GM10248 (cell line): Measurements from ENCODE around the gene ROBO3.

Source experiments
- CTCF ChIA-PET: fragments of 300-600 bp; sonication (Branson Sonifier 250); formaldehyde crosslinking; extraction: SDS; loops from one replicate; lab custom pipeline; 2021; ENCODE audit warnings: antibody characterized with exemption; lab: Yijun Ruan, JAX
- POLR2A ChIA-PET: fragments of 350-650 bp; sonication (Branson Sonifier 250); formaldehyde crosslinking; extraction: SDS; loops from one replicate; lab custom pipeline; 2020; ENCODE audit warnings: antibody characterized with exemption; lab: Yijun Ruan, JAX
- DNase-seq: peaks from one replicate; pipeline ENCODE4 v3.0.0; 2012; ENCODE audit errors: extremely low spot score
- TF ChIP-seq, protein P1 (sequence below): IDR thresholded peaks from 2 replicates; pipeline ENCODE4 v1.5.1; 2012; ENCODE audit warnings: mild to moderate bottlenecking, low read depth; ENCODE audit errors: extremely low read depth, missing control alignments, control extremely low read depth

The ROBO3 gene

DNA sequence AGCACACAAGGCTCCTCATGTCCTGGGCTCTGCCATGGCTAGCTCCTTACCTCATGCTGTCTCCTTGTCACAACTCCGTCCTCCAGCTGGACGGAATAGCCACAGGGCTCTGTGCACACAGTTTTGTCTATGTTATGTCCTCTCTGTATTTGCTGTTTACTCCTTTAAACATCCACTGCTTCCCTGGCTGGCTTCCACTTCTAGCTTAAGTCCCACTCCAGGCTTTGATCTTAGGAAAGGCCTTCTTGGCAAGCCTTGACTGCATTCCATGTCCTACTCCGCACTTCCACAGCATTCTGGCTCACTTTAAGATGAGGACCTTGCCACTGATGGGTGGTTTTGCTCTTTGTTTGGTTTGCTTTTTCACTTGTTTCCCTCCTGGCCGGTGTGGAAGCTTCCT is 22.9 kb upstream of the ROBO3 start:
- CTCF ChIA-PET: interaction anchor here (1.1 to 2.1 kb wide), 4 partner anchors 9 to 199 kb away, joined by 3 to 6 read pairs (median 5); no protein-coding TSS in a partner anchor
- POLR2A ChIA-PET: no interaction called here
- TF ChIP-seq, protein P1, sequence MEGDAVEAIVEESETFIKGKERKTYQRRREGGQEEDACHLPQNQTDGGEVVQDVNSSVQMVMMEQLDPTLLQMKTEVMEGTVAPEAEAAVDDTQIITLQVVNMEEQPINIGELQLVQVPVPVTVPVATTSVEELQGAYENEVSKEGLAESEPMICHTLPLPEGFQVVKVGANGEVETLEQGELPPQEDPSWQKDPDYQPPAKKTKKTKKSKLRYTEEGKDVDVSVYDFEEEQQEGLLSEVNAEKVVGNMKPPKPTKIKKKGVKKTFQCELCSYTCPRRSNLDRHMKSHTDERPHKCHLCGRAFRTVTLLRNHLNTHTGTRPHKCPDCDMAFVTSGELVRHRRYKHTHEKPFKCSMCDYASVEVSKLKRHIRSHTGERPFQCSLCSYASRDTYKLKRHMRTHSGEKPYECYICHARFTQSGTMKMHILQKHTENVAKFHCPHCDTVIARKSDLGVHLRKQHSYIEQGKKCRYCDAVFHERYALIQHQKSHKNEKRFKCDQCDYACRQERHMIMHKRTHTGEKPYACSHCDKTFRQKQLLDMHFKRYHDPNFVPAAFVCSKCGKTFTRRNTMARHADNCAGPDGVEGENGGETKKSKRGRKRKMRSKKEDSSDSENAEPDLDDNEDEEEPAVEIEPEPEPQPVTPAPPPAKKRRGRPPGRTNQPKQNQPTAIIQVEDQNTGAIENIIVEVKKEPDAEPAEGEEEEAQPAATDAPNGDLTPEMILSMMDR: no peak
- DNase-seq: no peak

DNA sequence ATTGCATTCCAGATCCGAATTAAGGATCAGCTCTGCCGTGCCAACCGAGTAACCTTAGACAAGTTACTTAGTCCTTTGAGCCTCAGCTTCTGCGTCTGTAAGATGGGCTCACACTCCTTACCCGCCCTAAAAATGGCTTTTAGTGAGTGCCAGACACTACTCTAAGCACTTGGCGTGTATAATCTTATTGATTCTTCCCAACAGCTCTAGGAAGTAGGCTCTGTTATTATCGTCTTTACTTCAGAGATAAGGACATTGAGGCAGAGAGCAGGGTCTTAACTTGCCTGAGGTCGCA is 21.7 kb upstream of the ROBO3 start:
- POLR2A ChIA-PET: interaction anchor here (0.5 kb wide), 1 partner anchor 1280 kb away, joined by 3 read pairs; no protein-coding TSS in a partner anchor
- no peak for DNase-seq

DNA sequence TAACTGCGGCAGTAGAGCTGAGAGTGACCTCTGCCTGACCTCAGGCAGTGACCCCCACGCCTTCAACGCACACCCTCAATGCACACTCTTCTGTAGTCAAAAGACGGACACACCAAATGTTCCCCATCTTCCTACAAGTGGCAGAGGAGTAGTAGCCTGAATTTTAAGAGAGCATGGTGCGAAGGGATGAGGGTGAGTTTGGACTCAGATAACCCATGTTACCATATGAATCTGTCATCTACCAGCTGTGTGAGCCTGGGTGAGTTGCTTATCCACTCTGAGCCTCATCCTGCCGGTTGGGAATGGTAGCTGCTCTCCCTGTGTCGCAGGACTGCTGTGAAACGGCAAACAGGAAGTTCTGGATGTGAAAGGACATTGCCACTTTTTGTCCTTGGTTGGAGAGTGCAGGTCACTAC is 20.6 kb upstream of the ROBO3 start:
- TF ChIP-seq, protein P1: no peak
- ChIA-PET CTCF (interaction anchor here (1.4 to 3.9 kb wide), 3 partner anchors 8 to 22 kb away, joined by 4 to 17 read pairs (median 8); no protein-coding TSS in a partner anchor), POLR2A (no interaction called here)
- no peak for DNase-seq

More for the DNA sequence above, 21.7 kb upstream of the ROBO3 start:
- CTCF ChIA-PET: interaction anchor here (1.4 kb wide), 1 partner anchor 11 kb away, joined by 4 read pairs; no protein-coding TSS in a partner anchor
- TF ChIP-seq, protein P1: no peak

DNA sequence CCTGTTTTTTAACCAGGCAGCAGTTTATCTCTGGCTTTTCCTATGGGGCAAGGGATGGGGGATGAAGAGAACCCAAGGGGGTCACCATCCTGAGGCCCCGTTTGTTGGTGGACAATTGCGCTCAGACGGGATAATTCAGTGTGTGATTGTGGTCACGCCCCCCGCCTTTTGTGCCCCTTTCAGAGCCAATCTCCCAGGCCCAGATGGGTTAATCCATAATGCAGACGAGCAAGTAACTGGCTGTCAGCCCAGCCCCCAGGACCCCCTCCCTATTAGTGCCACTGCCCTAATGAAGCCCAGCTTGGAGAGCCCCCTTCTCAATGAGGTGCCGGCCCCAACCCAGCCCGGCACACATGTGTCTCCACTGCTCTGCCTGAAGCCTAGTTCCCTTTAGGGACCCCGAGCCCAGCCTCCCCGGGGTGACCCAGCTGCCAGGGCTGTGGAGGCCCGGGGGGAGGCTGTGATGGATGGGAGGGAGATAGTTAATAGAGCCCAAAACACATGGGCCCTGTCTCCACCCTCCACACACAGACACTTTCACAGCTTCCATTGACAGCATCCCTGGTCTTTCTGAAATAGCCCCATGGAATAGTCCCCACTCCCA is 19.1 kb upstream of the ROBO3 start:
- no peak for DNase-seq
- TF ChIP-seq, protein P1: no peak
- ChIA-PET CTCF (interaction anchor here (1.1 to 3.9 kb wide), 5 partner anchors 8 to 37 kb away, joined by 3 to 17 read pairs (median 3); no protein-coding TSS in a partner anchor), POLR2A (no interaction called here)

DNA sequence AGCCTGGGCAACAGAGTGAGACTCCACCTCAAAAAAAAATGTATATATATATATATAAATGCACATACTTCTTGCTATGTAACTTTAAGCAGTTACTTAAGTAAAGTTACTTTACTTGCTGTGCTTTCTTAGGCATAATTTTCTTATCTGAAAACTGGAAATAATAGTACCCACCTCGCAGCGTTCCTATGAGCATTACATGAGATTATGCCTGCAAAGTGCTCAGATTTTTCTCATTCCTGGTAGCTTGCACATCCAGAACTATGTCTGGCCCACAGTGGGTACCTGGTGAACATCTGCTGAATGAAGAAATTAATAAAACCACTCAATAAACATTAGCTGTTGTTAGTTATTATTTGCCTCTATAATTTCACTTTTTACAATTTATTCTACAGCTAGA is 6.1 kb upstream of the ROBO3 start:
- no peak for DNase-seq
- TF ChIP-seq, protein P1: no peak
- ChIA-PET POLR2A (no interaction called here), CTCF (interaction anchor here (0.9 to 1.2 kb wide), 3 partner anchors 12 to 190 kb away, joined by 3 to 4 read pairs (median 3); no protein-coding TSS in a partner anchor)

DNA sequence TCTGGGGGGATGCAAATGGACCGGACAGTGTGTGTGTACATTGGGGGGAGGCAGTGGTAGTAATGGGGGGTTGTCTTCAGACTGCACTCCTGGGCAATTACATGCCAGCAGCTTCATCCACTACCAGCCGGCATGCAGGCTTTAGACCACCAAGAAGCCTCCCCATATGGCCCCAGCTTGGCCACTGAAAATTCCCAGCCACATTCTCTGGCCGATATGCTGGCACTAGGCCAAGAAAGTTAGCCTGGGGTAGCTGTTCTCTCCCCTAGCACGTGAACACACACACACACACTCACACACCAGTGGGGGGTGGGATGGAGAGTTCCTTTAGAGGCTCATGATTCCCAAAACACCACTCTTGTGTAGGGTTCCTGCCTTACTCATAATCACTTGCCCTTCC is 3.6 kb upstream of the ROBO3 start:
- ChIA-PET POLR2A (no interaction called here), CTCF (interaction anchor here (2.2 kb wide), 1 partner anchor 15 kb away, joined by 11 read pairs; no protein-coding TSS in a partner anchor)
- TF ChIP-seq, protein P1: no peak
- no peak for DNase-seq
